Measurements from ENCODE around the gene LRPAP1. TPM values are rescaled to one million over a fixed set of nuclear protein-coding genes. Genes with fewer than 3 reads are reported as not detected.

LRPAP1 gene
- total RNA-seq, 4 donors from 2014 or later: 8.8 to 260 (median 164) TPM

GRCh38 chr4:3481783-3482393 lies 50.3 kb downstream of the LRPAP1 start:
- intact Hi-C loops (cut with DNase I; ENCODE audit: low total_unique reads): no loop called here
- Histone ChIP-seq H3K4me1 (no peaks in the 10 kb centered on the region), H3K27ac (no peak overlapping the region), H3K9me3 (no peaks in the 10 kb centered on the region), H3K27me3 (no peaks in the 10 kb centered on the region), H3K36me3 (no peaks in the 10 kb centered on the region), H3K4me3 (no peak overlapping the region)
- no peak for DNase-seq
- TF ChIP-seq POLR2A (IDR thresholded peaks at IDR 0.05) (no peak), CTCF (IDR thresholded peaks at IDR 0.05) (no peak)

- Histone ChIP-seq H3K27ac (no peak overlapping the region), H3K4me1 (no peaks in the 10 kb centered on the region), H3K4me3 (no peak overlapping the region), H3K36me3 (no peaks in the 10 kb centered on the region), H3K9me3 (no peaks in the 10 kb centered on the region), H3K27me3 (no peaks in the 10 kb centered on the region)
- TF ChIP-seq CTCF (IDR thresholded peaks at IDR 0.05) (no peak), POLR2A (IDR thresholded peaks at IDR 0.05) (no peak)
- intact Hi-C loops (cut with DNase I; ENCODE audit: low total_unique reads): no loop called here
- DNase-seq: no peak
Observed at GRCh38 chr4:3481113-3481531, 51.1 kb downstream of the LRPAP1 start.

GRCh38 chr4:3480528-3481112 lies 51.6 kb downstream of the LRPAP1 start:
- H3K4me3 ChIP-seq: no peak overlapping the region
- intact Hi-C loops (cut with DNase I; ENCODE audit: low total_unique reads): no loop called here
- no peak for TF ChIP-seq POLR2A (IDR thresholded peaks at IDR 0.05)
- TF ChIP-seq CTCF (IDR thresholded peaks at IDR 0.05): peak; percentile 81 to 92 (median 85)
- H3K36me3 ChIP-seq: no peaks in the 10 kb centered on the region
- peak; percentile 49 to 70 for DNase-seq
- no peaks in the 10 kb centered on the region for H3K4me1 ChIP-seq
- H3K9me3 ChIP-seq: no peaks in the 10 kb centered on the region
- H3K27ac ChIP-seq: no peak overlapping the region
- no peaks in the 10 kb centered on the region for H3K27me3 ChIP-seq

- no peak overlapping the region for H3K27ac ChIP-seq
- no peaks in the 10 kb centered on the region for H3K36me3 ChIP-seq
- intact Hi-C loops (cut with DNase I; ENCODE audit: low total_unique reads): no loop called here
- no peaks in the 10 kb centered on the region for H3K27me3 ChIP-seq
- no peaks in the 10 kb centered on the region for H3K4me1 ChIP-seq
- no peaks in the 10 kb centered on the region for H3K9me3 ChIP-seq
- TF ChIP-seq CTCF (IDR thresholded peaks at IDR 0.05): no peak
- TF ChIP-seq POLR2A (IDR thresholded peaks at IDR 0.05): no peak
- H3K4me3 ChIP-seq: no peak overlapping the region
- no peak for DNase-seq
Observed at GRCh38 chr4:3479358-3480101, 52.7 kb downstream of the LRPAP1 start.

Data from uterus (tissue), 4 donors.